Breast epithelium (tissue), 4 donors: Measurements from ENCODE around the gene SNX14. TPM values are rescaled to one million over a fixed set of nuclear protein-coding genes. Genes with fewer than 3 reads are reported as not detected.
"Not testable (repeated sequence)": the region's sequence is repeated elsewhere in the genome, so short reads cannot be mapped to it uniquely, and the experiment has no call there.

ENCODE experiments used
- DNase-seq, 2 donors: peaks; one replicate each; pipeline ENCODE4 v3.0.0-alpha.2; 2019; ENCODE audit warnings: low spot score in 2 of 2
- H3K27ac ChIP-seq, 2 donors: fragments of 200-600 bp; sonication (generic) in 1 of 2; one replicate each; pipeline ENCODE4 v1.5.1; 2016 to 2019; ENCODE audit warnings: mild to moderate bottlenecking in 1 of 2
- H3K27me3 ChIP-seq, 2 donors: fragments of 200-600 bp; sonication (generic) in 1 of 2; one replicate each; pipeline versions ENCODE4 v1.5.1 to v1.6.0; 2017 to 2019; ENCODE audit warnings: control low read depth in 1 of 2, mild to moderate bottlenecking in 1 of 2
- H3K36me3 ChIP-seq: fragments of 200-600 bp; one replicate; pipeline ENCODE4 v1.5.1; 2019
- H3K4me1 ChIP-seq, 2 donors: fragments of 200-600 bp; sonication (generic); one replicate each; pipeline ENCODE4 v1.5.1; 2016 to 2019; ENCODE audit warnings: control low read depth in 1 of 2
- H3K4me3 ChIP-seq, 3 donors: fragments of 200-600 bp; sonication (generic); 1 replicate in 2 of 3; 2 replicates in 1 of 3; pipeline ENCODE4 v1.5.1; 2016 to 2019; ENCODE audit warnings: mild to moderate bottlenecking in 3 of 3, moderate library complexity in 2 of 3
- H3K9me3 ChIP-seq, 2 donors: fragments of 200-600 bp; sonication (generic) in 1 of 2; one replicate each; pipeline ENCODE4 v1.5.1; 2016 to 2019; ENCODE audit warnings: control low read depth in 1 of 2
- POLR2A ChIP-seq: fragments of 450-650 bp; IDR thresholded peaks from one replicate; pipeline ENCODE4 v1.6.1; 2016; ENCODE audit warnings: antibody characterized with exemption, mild to moderate bottlenecking, moderate library complexity
- POLR2AphosphoS5 ChIP-seq, 3 donors: sonication (generic); formaldehyde crosslinking; IDR thresholded peaks; one replicate each; pipeline ENCODE4 v1.6.1; 2017; ENCODE audit warnings: antibody characterized with exemption in 3 of 3
- intact Hi-C: fragments of 100-400 bp; cut with DNase I; formaldehyde crosslinking; loops from one replicate; pipeline ENCODE4 v1.15.1; 2023; ENCODE audit warnings: low total_unique reads
- total RNA-seq, 3 donors: library from RNA; depleted of rRNA; stranded (reverse); fragments of >200 nt; gene quantifications; one replicate each; pipeline ENCODE4 v1.1.0, GENCODE V29; 2016
- TF ChIP-seq, protein P1 (sequence below), 3 donors: fragments of 450-650 bp; IDR thresholded peaks; one replicate each; pipeline ENCODE4 v1.5.1; 2016 to 2017; ENCODE audit warnings: antibody characterized with exemption in 3 of 3, mild to moderate bottlenecking in 3 of 3, moderate library complexity in 3 of 3

The SNX14 gene
- total RNA-seq, 3 donors from 2014 or later = 72.2 to 126 (median 103) TPM

DNA sequence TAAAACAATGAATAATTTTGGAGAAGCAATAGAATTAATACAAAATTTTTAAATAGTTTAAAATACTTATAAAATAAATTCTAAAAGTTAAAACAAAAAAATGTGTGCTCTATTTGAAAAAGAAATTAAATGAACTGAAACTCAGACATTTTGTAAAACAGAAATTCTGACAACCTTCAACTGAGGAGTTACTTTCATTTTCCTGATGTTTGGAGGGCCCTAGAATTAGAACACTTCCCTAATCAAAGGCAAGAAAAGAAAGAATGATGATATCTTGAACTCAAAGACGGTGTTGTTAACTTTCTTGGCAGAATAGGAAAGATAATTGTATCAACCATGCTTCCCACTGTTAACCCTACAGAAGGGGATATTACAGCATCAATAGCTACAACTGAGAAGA, 27.9 kb downstream of the SNX14 start:
- Histone ChIP-seq H3K4me3 (no peak overlapping the region), H3K9me3 (no peaks in the 10 kb centered on the region), H3K4me1 (no peaks in the 10 kb centered on the region), H3K27ac (no peak overlapping the region), H3K27me3 (no peaks in the 10 kb centered on the region), H3K36me3 (no peaks in the 10 kb centered on the region)
- no peak for DNase-seq
- intact Hi-C loops = no loop called here
- TF ChIP-seq POLR2A = no peak
- TF ChIP-seq POLR2AphosphoS5 (IDR thresholded peaks at IDR 0.05) = no peak
- TF ChIP-seq, protein P1, sequence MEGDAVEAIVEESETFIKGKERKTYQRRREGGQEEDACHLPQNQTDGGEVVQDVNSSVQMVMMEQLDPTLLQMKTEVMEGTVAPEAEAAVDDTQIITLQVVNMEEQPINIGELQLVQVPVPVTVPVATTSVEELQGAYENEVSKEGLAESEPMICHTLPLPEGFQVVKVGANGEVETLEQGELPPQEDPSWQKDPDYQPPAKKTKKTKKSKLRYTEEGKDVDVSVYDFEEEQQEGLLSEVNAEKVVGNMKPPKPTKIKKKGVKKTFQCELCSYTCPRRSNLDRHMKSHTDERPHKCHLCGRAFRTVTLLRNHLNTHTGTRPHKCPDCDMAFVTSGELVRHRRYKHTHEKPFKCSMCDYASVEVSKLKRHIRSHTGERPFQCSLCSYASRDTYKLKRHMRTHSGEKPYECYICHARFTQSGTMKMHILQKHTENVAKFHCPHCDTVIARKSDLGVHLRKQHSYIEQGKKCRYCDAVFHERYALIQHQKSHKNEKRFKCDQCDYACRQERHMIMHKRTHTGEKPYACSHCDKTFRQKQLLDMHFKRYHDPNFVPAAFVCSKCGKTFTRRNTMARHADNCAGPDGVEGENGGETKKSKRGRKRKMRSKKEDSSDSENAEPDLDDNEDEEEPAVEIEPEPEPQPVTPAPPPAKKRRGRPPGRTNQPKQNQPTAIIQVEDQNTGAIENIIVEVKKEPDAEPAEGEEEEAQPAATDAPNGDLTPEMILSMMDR (IDR thresholded peaks at IDR 0.05) = no peak

GRCh38 chr6:85564223-85564622, 29.4 kb downstream of the SNX14 start:
- H3K9me3 ChIP-seq, H3K36me3 ChIP-seq, DNase-seq, H3K4me3 ChIP-seq, H3K4me1 ChIP-seq, H3K27ac ChIP-seq, intact Hi-C loops, H3K27me3 ChIP-seq: not testable (repeated sequence)

DNA sequence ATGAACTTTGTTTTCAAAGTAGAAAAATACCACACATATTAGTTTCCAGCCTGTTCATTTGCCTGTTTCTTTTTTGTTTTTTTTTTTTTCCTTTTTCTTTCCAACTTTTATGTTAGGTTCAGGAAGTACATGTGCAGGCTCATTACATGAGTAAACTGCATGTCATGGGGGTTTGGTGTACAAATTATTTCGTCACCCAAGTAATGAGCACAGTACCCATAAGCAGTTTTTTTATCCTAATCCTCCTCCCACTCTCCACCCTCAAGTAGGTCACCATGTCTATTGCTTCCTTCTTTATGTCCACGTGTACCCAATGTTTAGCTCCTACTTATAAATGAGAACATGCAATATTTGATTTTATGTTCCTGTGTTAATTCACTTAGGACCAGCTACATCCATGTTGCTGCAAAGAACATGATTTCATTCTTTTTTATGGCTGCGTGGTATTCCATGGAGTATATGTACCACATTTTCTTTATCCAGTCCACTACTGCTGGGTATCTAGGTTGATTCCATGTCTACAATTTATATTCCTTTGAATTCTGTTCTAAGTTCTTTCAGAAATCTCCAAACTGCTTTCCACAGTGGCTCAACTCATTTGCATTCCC, 31.8 kb downstream of the SNX14 start:
- no peak for TF ChIP-seq POLR2A
- TF ChIP-seq POLR2AphosphoS5 (IDR thresholded peaks at IDR 0.05) = no peak
- TF ChIP-seq, protein P1 (IDR thresholded peaks at IDR 0.05) = no peak
- Histone ChIP-seq H3K9me3 (no peaks in the 10 kb centered on the region), H3K4me1 (no peaks in the 10 kb centered on the region), H3K36me3 (no peaks in the 10 kb centered on the region), H3K27me3 (no peaks in the 10 kb centered on the region), H3K27ac (no peak overlapping the region), H3K4me3 (no peak overlapping the region)
- no peak for DNase-seq
- intact Hi-C loops = no loop called here

- Histone ChIP-seq H3K27me3 (no peaks in the 10 kb centered on the region), H3K4me1 (no peaks in the 10 kb centered on the region), H3K36me3 (no peaks in the 10 kb centered on the region), H3K4me3 (no peak overlapping the region), H3K9me3 (no peaks in the 10 kb centered on the region), H3K27ac (no peak overlapping the region)
- TF ChIP-seq, protein P1 (IDR thresholded peaks at IDR 0.05) = no peak
- TF ChIP-seq POLR2AphosphoS5 (IDR thresholded peaks at IDR 0.05) = no peak
- no peak for TF ChIP-seq POLR2A
- intact Hi-C loops = no loop called here
- DNase-seq = no peak
These were observed 36.5 kb downstream of the SNX14 start for GRCh38 chr6:85556992-85557668.

- TF ChIP-seq POLR2AphosphoS5 (IDR thresholded peaks at IDR 0.05) (no peak), POLR2A (no peak)
- TF ChIP-seq, protein P1 (IDR thresholded peaks at IDR 0.05) = no peak
- Histone ChIP-seq H3K9me3 (no peaks in the 10 kb centered on the region), H3K27ac (no peak overlapping the region), H3K4me1 (no peaks in the 10 kb centered on the region), H3K4me3 (no peak overlapping the region), H3K36me3 (no peaks in the 10 kb centered on the region), H3K27me3 (no peaks in the 10 kb centered on the region)
- no peak for DNase-seq
- intact Hi-C loops = no loop called here
These were observed 41.0 kb downstream of the SNX14 start for GRCh38 chr6:85552652-85553051.
